GM13977 (cell line): Measurements from ENCODE around the gene KNL1.

Source experiments
- DNase-seq: peaks from one replicate; pipeline ENCODE4 v3.0.0; 2012; ENCODE audit warnings: low spot score
- CTCF ChIP-seq: IDR thresholded peaks from 2 replicates; pipeline ENCODE4 v1.5.1; 2012; ENCODE audit warnings: mild to moderate bottlenecking, control low read depth; ENCODE audit not compliant: insufficient read depth; ENCODE audit errors: extremely low read depth, missing control alignments
- in situ Hi-C: fragments of 300-500 bp; cut with MboI; formaldehyde crosslinking; loops from one replicate; pipeline ENCODE4 v1.12.0; 2022; ENCODE audit warnings: low sequenced_read_pairs, low pct_unique_long_range_greater_than_20kb, mixed read lengths, inconsistent platforms; ENCODE audit not compliant: unreplicated experiment

The KNL1 gene

GRCh38 chr15:40597024-40597423, 3.0 kb downstream of the KNL1 start:
- no peak for TF ChIP-seq CTCF
- in situ Hi-C loops = no loop called here
- DNase-seq = no peak

- no peak for DNase-seq
- in situ Hi-C loops = no loop called here
Observed at GRCh38 chr15:40598126-40598525, 4.1 kb downstream of the KNL1 start.

GRCh38 chr15:40598672-40599071, 4.6 kb downstream of the KNL1 start:
- in situ Hi-C loops = no loop called here
- TF ChIP-seq CTCF = no peak
- DNase-seq = no peak

More at GRCh38 chr15:40598126-40598525, 4.1 kb downstream of the KNL1 start:
- TF ChIP-seq CTCF = no peak

- no peak for TF ChIP-seq CTCF
- in situ Hi-C loops = no loop called here
- no peak for DNase-seq
Observed at GRCh38 chr15:40600956-40601355, 6.9 kb downstream of the KNL1 start.

- in situ Hi-C loops = no loop called here
- DNase-seq = no peak
- TF ChIP-seq CTCF = no peak
Observed at GRCh38 chr15:40603935-40604334, 9.9 kb downstream of the KNL1 start.

- no peak for DNase-seq
- no peak for TF ChIP-seq CTCF
- in situ Hi-C loops = no loop called here
Observed at GRCh38 chr15:40613080-40613479, 19.0 kb downstream of the KNL1 start.

- TF ChIP-seq CTCF = no peak
- DNase-seq = no peak
- in situ Hi-C loops = no loop called here
Observed at GRCh38 chr15:40618023-40618422, 24.0 kb downstream of the KNL1 start.
